ENCODE results near the gene AKNA.

AKNA gene

GRCh38 chr9:114344188-114344566 lies 43.6 kb downstream of the AKNA start:
- H3K27ac ChIP-seq (ENCODE audit: low read depth, low read length), result no peak overlapping the region
- H3K27me3 ChIP-seq (ENCODE audit: control insufficient read depth, insufficient read depth, low read length), result no peaks in the 10 kb centered on the region
- H3K36me3 ChIP-seq (ENCODE audit: control insufficient read depth, insufficient read depth, low read length), result peaks cover 71% of the 10 kb centered on the region
- no peaks in the 10 kb centered on the region for H3K9me3 ChIP-seq (ENCODE audit: control insufficient read depth, insufficient read depth, low read length)
- no peak overlapping the region for H3K4me3 ChIP-seq (ENCODE audit: low read depth, low read length)
- H3K9ac ChIP-seq (ENCODE audit: low read depth, low read length), result no peak overlapping the region
- H3K4me1 ChIP-seq (ENCODE audit: control insufficient read depth, insufficient read depth, low read length), result peaks cover 7% of the 10 kb centered on the region

GRCh38 chr9:114343471-114344187 lies 44.2 kb downstream of the AKNA start:
- no peak overlapping the region for H3K4me3 ChIP-seq (ENCODE audit: low read depth, low read length)
- H3K36me3 ChIP-seq (ENCODE audit: control insufficient read depth, insufficient read depth, low read length), result peaks cover 68% of the 10 kb centered on the region
- H3K9ac ChIP-seq (ENCODE audit: low read depth, low read length), result no peak overlapping the region
- no peaks in the 10 kb centered on the region for H3K9me3 ChIP-seq (ENCODE audit: control insufficient read depth, insufficient read depth, low read length)
- H3K4me1 ChIP-seq (ENCODE audit: control insufficient read depth, insufficient read depth, low read length), result peaks cover 2% of the 10 kb centered on the region
- H3K27me3 ChIP-seq (ENCODE audit: control insufficient read depth, insufficient read depth, low read length), result no peaks in the 10 kb centered on the region
- H3K27ac ChIP-seq (ENCODE audit: low read depth, low read length), result no peak overlapping the region

DNA sequence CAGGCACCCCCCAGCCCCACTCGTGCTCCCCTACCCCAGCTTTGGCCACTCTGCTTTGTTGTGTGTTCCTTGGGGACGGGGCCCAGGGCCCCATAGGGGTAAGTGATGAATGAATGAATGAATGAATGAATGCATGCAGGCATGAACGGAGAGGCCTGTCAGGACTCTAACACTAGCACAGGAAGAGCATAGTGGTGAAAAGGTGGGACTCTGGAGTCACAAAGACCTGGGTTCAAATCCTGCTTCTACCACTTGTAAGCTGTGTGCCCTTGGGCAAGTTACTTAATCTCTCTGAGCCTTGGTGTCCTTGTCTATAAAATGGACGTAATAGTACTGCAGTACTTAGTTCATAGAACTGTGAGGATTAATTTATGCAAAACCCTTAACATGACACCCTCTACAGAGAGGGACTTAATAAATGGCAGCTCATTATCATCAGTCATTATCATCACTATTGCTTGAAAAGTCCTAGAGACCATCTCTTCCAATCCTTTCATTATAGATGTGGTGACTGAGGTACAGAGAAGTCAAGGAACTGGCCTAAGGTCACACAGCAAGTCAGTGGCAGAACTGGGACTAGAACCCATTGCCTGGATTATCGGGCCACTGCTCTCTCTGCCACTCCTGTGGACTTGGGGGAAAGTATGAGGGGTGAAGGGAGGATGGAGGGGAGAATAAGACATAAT lies 44.9 kb downstream of the AKNA start:
- Histone ChIP-seq H3K9ac (ENCODE audit: low read depth, low read length) (no peak overlapping the region), H3K9me3 (ENCODE audit: control insufficient read depth, insufficient read depth, low read length) (no peaks in the 10 kb centered on the region), H3K27ac (ENCODE audit: low read depth, low read length) (no peak overlapping the region), H3K4me1 (ENCODE audit: control insufficient read depth, insufficient read depth, low read length) (no peaks in the 10 kb centered on the region), H3K4me3 (ENCODE audit: low read depth, low read length) (no peak overlapping the region), H3K36me3 (ENCODE audit: control insufficient read depth, insufficient read depth, low read length) (peaks cover 69% of the 10 kb centered on the region), H3K27me3 (ENCODE audit: control insufficient read depth, insufficient read depth, low read length) (no peaks in the 10 kb centered on the region)

DNA sequence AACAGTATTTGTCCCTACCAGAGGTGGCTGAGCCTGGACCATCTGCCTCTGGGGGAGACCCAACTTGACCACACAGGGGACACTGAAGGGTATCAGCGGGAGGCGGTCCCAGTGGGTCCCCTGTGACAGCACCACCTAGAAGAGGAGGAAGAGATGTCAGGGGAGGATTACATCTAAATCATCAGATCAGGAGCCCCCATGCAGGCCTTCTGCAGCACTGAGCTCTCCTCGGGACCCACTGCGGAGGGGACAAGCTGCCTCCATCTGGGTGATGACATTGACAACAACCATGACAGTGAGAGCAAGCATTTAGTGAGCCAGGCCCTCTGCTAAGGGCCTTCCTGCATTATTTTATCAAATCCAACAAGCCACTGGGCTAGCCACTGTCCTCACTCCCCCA lies 45.8 kb downstream of the AKNA start:
- no peak overlapping the region for H3K9ac ChIP-seq (ENCODE audit: low read depth, low read length)

GRCh38 chr9:114341152-114341830 lies 46.5 kb downstream of the AKNA start:
- Histone ChIP-seq H3K4me1 (ENCODE audit: control insufficient read depth, insufficient read depth, low read length) (no peaks in the 10 kb centered on the region), H3K27ac (ENCODE audit: low read depth, low read length) (no peak overlapping the region), H3K27me3 (ENCODE audit: control insufficient read depth, insufficient read depth, low read length) (no peaks in the 10 kb centered on the region), H3K4me3 (ENCODE audit: low read depth, low read length) (no peak overlapping the region), H3K36me3 (ENCODE audit: control insufficient read depth, insufficient read depth, low read length) (peaks cover 67% of the 10 kb centered on the region), H3K9ac (ENCODE audit: low read depth, low read length) (no peak overlapping the region), H3K9me3 (ENCODE audit: control insufficient read depth, insufficient read depth, low read length) (no peaks in the 10 kb centered on the region)

More for the DNA sequence above, 45.8 kb downstream of the AKNA start:
- Histone ChIP-seq H3K4me1 (ENCODE audit: control insufficient read depth, insufficient read depth, low read length) (no peaks in the 10 kb centered on the region), H3K36me3 (ENCODE audit: control insufficient read depth, insufficient read depth, low read length) (peaks cover 69% of the 10 kb centered on the region), H3K27ac (ENCODE audit: low read depth, low read length) (no peak overlapping the region), H3K9me3 (ENCODE audit: control insufficient read depth, insufficient read depth, low read length) (no peaks in the 10 kb centered on the region), H3K4me3 (ENCODE audit: low read depth, low read length) (no peak overlapping the region), H3K27me3 (ENCODE audit: control insufficient read depth, insufficient read depth, low read length) (no peaks in the 10 kb centered on the region)

DNA sequence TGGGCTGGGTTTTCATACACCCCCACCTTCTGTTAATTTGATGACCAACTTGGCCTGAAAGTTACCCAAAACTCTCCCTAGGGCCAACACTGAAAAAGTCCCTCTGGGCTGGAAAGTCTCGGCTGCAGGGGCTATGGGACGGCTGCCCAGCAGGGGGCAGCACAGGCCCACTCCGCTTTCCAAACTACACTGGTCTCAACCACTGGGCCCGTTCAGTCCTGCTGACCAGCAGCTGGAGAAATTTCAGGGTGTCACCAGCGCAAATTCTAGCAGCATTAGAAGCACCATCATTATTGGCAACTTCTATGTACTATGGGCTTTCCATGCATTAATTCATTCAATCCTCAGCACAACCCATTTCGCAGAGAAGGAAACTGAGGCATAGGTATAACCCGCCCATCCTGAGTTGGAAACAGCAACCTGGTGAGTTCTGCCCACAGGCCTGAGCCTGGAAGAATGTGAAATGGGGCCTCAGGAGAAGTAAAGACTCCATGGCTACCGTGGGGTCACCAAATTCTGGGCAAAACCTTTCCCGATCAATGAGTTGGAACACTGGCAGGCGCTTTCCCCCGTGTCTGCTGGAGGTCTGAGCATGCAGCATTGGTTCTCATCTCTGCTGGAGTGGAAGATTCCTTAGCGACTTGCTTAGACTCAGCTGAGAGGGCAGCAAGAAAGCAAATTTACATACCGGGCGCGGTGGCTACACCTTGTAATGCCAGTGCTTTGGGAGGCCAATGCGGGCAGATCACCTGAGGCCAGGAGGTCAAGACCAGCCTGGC lies 48.5 kb downstream of the AKNA start:
- H3K36me3 ChIP-seq (ENCODE audit: control insufficient read depth, insufficient read depth, low read length), result peaks cover 58% of the 10 kb centered on the region
- H3K4me3 ChIP-seq (ENCODE audit: low read depth, low read length), result no peak overlapping the region
- no peak overlapping the region for H3K9ac ChIP-seq (ENCODE audit: low read depth, low read length)
- no peak overlapping the region for H3K27ac ChIP-seq (ENCODE audit: low read depth, low read length)
- H3K27me3 ChIP-seq (ENCODE audit: control insufficient read depth, insufficient read depth, low read length), result no peaks in the 10 kb centered on the region
- no peaks in the 10 kb centered on the region for H3K9me3 ChIP-seq (ENCODE audit: control insufficient read depth, insufficient read depth, low read length)
- H3K4me1 ChIP-seq (ENCODE audit: control insufficient read depth, insufficient read depth, low read length), result no peaks in the 10 kb centered on the region

GRCh38 chr9:114338187-114338586 lies 49.6 kb downstream of the AKNA start:
- Histone ChIP-seq H3K27ac (ENCODE audit: low read depth, low read length) (no peak overlapping the region), H3K9me3 (ENCODE audit: control insufficient read depth, insufficient read depth, low read length) (no peaks in the 10 kb centered on the region), H3K4me1 (ENCODE audit: control insufficient read depth, insufficient read depth, low read length) (no peaks in the 10 kb centered on the region), H3K9ac (ENCODE audit: low read depth, low read length) (no peak overlapping the region), H3K4me3 (ENCODE audit: low read depth, low read length) (no peak overlapping the region), H3K36me3 (ENCODE audit: control insufficient read depth, insufficient read depth, low read length) (peaks cover 47% of the 10 kb centered on the region), H3K27me3 (ENCODE audit: control insufficient read depth, insufficient read depth, low read length) (no peaks in the 10 kb centered on the region)

- H3K27me3 ChIP-seq (ENCODE audit: control insufficient read depth, insufficient read depth, low read length), result no peaks in the 10 kb centered on the region
- no peaks in the 10 kb centered on the region for H3K4me1 ChIP-seq (ENCODE audit: control insufficient read depth, insufficient read depth, low read length)
- H3K4me3 ChIP-seq (ENCODE audit: low read depth, low read length), result no peak overlapping the region
- H3K9ac ChIP-seq (ENCODE audit: low read depth, low read length), result no peak overlapping the region
- no peak overlapping the region for H3K27ac ChIP-seq (ENCODE audit: low read depth, low read length)
- peaks cover 42% of the 10 kb centered on the region for H3K36me3 ChIP-seq (ENCODE audit: control insufficient read depth, insufficient read depth, low read length)
- H3K9me3 ChIP-seq (ENCODE audit: control insufficient read depth, insufficient read depth, low read length), result no peaks in the 10 kb centered on the region
These were observed 50.9 kb downstream of the AKNA start for GRCh38 chr9:114336699-114337395.

DNA sequence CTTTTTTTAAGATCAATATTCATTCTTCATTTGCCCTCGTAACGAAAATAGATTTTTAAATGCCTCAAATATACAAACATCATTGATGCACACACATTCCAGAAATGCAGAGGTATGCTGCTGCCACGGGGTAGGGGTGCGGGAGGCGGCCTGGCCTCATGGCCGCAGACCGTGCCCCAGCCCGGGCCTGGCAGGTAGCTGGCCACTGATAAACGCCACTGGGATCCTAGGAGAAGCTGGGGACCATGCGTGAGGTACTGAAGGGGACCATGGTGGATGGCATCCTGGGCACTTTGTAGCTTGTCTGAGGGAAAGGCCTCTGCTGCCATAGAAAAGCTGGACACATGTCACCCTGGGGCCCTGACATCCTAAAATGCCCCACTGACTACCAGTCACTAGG lies 51.6 kb downstream of the AKNA start:
- no peaks in the 10 kb centered on the region for H3K4me1 ChIP-seq (ENCODE audit: control insufficient read depth, insufficient read depth, low read length)
- H3K27me3 ChIP-seq (ENCODE audit: control insufficient read depth, insufficient read depth, low read length), result no peaks in the 10 kb centered on the region
- peaks cover 35% of the 10 kb centered on the region for H3K36me3 ChIP-seq (ENCODE audit: control insufficient read depth, insufficient read depth, low read length)
- H3K9me3 ChIP-seq (ENCODE audit: control insufficient read depth, insufficient read depth, low read length), result no peaks in the 10 kb centered on the region
- H3K27ac ChIP-seq (ENCODE audit: low read depth, low read length), result no peak overlapping the region
- no peak overlapping the region for H3K9ac ChIP-seq (ENCODE audit: low read depth, low read length)
- H3K4me3 ChIP-seq (ENCODE audit: low read depth, low read length), result no peak overlapping the region

GRCh38 chr9:114335745-114336144 lies 52.0 kb downstream of the AKNA start:
- Histone ChIP-seq H3K4me1 (ENCODE audit: control insufficient read depth, insufficient read depth, low read length) (no peaks in the 10 kb centered on the region), H3K36me3 (ENCODE audit: control insufficient read depth, insufficient read depth, low read length) (peaks cover 31% of the 10 kb centered on the region), H3K4me3 (ENCODE audit: low read depth, low read length) (no peak overlapping the region), H3K9me3 (ENCODE audit: control insufficient read depth, insufficient read depth, low read length) (no peaks in the 10 kb centered on the region), H3K27ac (ENCODE audit: low read depth, low read length) (no peak overlapping the region), H3K9ac (ENCODE audit: low read depth, low read length) (no peak overlapping the region), H3K27me3 (ENCODE audit: control insufficient read depth, insufficient read depth, low read length) (no peaks in the 10 kb centered on the region)
